ENCODE data around the gene SYNGR2. TPM values are rescaled to one million over a fixed set of nuclear protein-coding genes. Genes with fewer than 3 reads are reported as not detected.

SYNGR2 gene
- total and polyA plus RNA-seq, 9 of the 15 experiments (the other 6 are each of a cell fraction or from before 2014, with no cell fraction given) = 1.4 to 173 (median 87.8) TPM

DNA sequence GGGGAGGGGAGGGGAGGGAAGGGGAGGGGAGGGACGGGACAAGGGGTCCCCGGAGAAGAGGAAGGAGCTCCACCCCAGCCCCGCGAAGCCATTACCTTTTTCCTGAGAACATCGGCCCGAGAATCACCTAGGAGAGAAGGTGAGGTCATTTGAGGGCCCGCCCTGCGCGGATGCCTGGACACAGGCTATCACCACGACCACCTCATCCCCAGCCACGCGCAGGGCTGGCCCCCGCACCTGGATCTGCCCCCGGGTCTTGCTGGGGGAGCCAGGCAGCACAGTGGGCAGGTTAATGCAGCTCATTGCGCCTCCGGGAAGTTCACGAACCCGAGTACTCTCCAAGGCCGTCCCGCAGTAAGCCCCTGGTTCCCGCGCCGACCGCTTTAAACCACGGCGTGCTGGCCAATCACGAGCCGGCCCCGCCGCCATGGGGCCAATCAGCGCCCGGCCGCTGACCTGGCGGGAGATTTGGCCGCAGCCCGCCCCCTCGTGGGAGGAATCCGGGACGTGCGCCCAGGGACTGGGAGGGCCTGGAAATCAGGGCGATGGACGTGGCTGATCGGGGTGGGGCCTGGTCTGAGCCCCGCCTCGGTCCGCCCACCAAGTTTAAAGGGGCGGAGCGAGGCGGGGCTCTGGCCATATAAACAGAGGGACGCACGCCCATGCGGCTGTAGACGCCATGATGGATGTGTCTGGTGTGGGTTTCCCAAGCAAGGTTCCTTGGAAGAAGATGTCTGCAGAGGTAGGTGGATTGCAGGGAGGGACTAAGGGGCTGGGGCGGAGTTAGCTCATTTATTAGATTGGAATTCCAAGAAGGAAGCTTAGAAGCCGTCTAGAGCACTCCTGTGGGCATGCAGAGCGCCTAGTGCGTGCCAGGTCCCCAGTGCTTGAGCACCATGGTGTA is 18.6 kb downstream of the SYNGR2 start, which contains the start of the genes AFMID and TK1 (continued):
- TF ChIP-seq SRF (CRISPR knock-in tag; IDR thresholded peaks at IDR 0.05) (0 out of 4 replicates have a peak, but pooled peaks of 1 of the 2 experiments have one; percentile 71), ZNF121 (CRISPR knock-in tag; conservative IDR thresholded peaks at IDR 0.05) (peak; percentile 26; the same call in 1 of the 2 replicates), ZFP36 (IDR thresholded peaks at IDR 0.05; ENCODE audit: low read depth, low read length, partially characterized antibody) (no peak), POLR3A (IDR thresholded peaks at IDR 0.05; ENCODE audit: borderline replicate concordance, extremely low read depth, insufficient read depth, insufficient read length) (no peak), CHD1 (IDR thresholded peaks at IDR 0.05; ENCODE audit: low read length) (peak; percentile 79), GTF2E2 (tag; IDR thresholded peaks at IDR 0.05) (no peak), TCF7 (IDR thresholded peaks at IDR 0.05; ENCODE audit: borderline replicate concordance) (no peak), KLF6 (CRISPR knock-in tag; IDR thresholded peaks at IDR 0.05; ENCODE audit: borderline replicate concordance) (no peak; the same call in 1 of the 2 replicates), ZNF444 (CRISPR knock-in tag; IDR thresholded peaks at IDR 0.05) (no peak), SAFB (IDR thresholded peaks at IDR 0.05; ENCODE audit: borderline replicate concordance, low read depth, low read length) (no peak), GABPA (tag; conservative IDR thresholded peaks at IDR 0.05; ENCODE audit: low read depth) (peak; percentile 33; the same call in 1 of the 2 replicates), MBD2 (IDR thresholded peaks at IDR 0.05; ENCODE audit: borderline replicate concordance, low read depth) (peak; percentile 94), NR3C1 (CRISPR knock-in tag; IDR thresholded peaks at IDR 0.05) (no peak), NFIC (IDR thresholded peaks at IDR 0.05) (peak; percentile 71), CHD2 (IDR thresholded peaks at IDR 0.05; ENCODE audit: low read depth, low read length) (no peak; the same call in 1 of the 2 replicates), POLR2AphosphoS5 (IDR thresholded peaks at IDR 0.05; ENCODE audit: control insufficient read depth, insufficient read depth, low read depth, low read length) (peak; percentile 76; the same call in 1 of the 2 replicates), SMARCB1 (IDR thresholded peaks at IDR 0.05; ENCODE audit: insufficient read length, low read depth) (no peak), GABPB1 (CRISPR knock-in tag; IDR thresholded peaks at IDR 0.05) (peak; percentile 86), HIVEP1 (CRISPR knock-in tag; IDR thresholded peaks at IDR 0.05) (no peak), RBFOX2 (IDR thresholded peaks at IDR 0.05; ENCODE audit: low read depth, low read length) (peak; percentile 99), NR1H2 (CRISPR knock-in tag; IDR thresholded peaks at IDR 0.05) (no peak), MXI1 (IDR thresholded peaks at IDR 0.05; ENCODE audit: low read depth, low read length) (peak; percentile 90), PHB2 (IDR thresholded peaks at IDR 0.05; ENCODE audit: low read depth) (no peak), ZNF507 (tag; conservative IDR thresholded peaks at IDR 0.05) (no peak)
- TF ChIP-seq, protein P1, sequence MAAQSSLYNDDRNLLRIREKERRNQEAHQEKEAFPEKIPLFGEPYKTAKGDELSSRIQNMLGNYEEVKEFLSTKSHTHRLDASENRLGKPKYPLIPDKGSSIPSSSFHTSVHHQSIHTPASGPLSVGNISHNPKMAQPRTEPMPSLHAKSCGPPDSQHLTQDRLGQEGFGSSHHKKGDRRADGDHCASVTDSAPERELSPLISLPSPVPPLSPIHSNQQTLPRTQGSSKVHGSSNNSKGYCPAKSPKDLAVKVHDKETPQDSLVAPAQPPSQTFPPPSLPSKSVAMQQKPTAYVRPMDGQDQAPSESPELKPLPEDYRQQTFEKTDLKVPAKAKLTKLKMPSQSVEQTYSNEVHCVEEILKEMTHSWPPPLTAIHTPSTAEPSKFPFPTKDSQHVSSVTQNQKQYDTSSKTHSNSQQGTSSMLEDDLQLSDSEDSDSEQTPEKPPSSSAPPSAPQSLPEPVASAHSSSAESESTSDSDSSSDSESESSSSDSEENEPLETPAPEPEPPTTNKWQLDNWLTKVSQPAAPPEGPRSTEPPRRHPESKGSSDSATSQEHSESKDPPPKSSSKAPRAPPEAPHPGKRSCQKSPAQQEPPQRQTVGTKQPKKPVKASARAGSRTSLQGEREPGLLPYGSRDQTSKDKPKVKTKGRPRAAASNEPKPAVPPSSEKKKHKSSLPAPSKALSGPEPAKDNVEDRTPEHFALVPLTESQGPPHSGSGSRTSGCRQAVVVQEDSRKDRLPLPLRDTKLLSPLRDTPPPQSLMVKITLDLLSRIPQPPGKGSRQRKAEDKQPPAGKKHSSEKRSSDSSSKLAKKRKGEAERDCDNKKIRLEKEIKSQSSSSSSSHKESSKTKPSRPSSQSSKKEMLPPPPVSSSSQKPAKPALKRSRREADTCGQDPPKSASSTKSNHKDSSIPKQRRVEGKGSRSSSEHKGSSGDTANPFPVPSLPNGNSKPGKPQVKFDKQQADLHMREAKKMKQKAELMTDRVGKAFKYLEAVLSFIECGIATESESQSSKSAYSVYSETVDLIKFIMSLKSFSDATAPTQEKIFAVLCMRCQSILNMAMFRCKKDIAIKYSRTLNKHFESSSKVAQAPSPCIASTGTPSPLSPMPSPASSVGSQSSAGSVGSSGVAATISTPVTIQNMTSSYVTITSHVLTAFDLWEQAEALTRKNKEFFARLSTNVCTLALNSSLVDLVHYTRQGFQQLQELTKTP (IDR thresholded peaks at IDR 0.05; ENCODE audit: low read depth in 1 of 2, partially characterized antibody in 2 of 2) = no peak
- TF ChIP-seq, protein P2, sequence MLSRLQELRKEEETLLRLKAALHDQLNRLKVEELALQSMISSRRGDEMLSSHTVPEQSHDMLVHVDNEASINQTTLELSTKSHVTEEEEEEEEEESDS (CRISPR knock-in tag; IDR thresholded peaks at IDR 0.05) = no peak

Data from K562 (cell line).